ENCODE results near the gene PTTG1IP. TPM values are rescaled to one million over a fixed set of nuclear protein-coding genes. Genes with fewer than 3 reads are reported as not detected.

PTTG1IP gene
- total and polyA plus RNA-seq, 2 donors (not counting 1 experiment from before 2014, with no cell fraction given): 229 to 240 TPM

GRCh38 chr21:44919913-44920693 lies 46.6 kb upstream of the PTTG1IP start:
- no peaks in the 10 kb centered on the region for H4K20me1 ChIP-seq (ENCODE audit: control insufficient read depth, extremely low read depth, insufficient read depth, low read length)
- H3K4me2 ChIP-seq (ENCODE audit: extremely low read depth, insufficient read depth, low read length): no peak overlapping the region
- no peak overlapping the region for H3K4me3 ChIP-seq (replicated peaks in 1 of 4; ENCODE audit: control extremely low read depth in 1 of 4, insufficient read depth in 1 of 4, low read depth in 3 of 4, low read length in 4 of 4)
- no peaks in the 10 kb centered on the region for H3K79me2 ChIP-seq (ENCODE audit: control insufficient read depth, insufficient read depth, low read length)
- no peak overlapping the region for H3K27ac ChIP-seq (ENCODE audit: insufficient read depth, low read length)
- no peaks in the 10 kb centered on the region for H3K4me1 ChIP-seq (ENCODE audit: control insufficient read depth, extremely low read depth, insufficient read depth, low read length)
- H3K36me3 ChIP-seq (ENCODE audit: control insufficient read depth, insufficient read depth, low read length): no peaks in the 10 kb centered on the region
- no peak for DNase-seq (ENCODE audit: low read depth in 2 of 2)
- no peak for TF ChIP-seq EZH2 (IDR thresholded peaks at IDR 0.05; ENCODE audit: low read length, missing control alignments)
- TF ChIP-seq, protein P1, sequence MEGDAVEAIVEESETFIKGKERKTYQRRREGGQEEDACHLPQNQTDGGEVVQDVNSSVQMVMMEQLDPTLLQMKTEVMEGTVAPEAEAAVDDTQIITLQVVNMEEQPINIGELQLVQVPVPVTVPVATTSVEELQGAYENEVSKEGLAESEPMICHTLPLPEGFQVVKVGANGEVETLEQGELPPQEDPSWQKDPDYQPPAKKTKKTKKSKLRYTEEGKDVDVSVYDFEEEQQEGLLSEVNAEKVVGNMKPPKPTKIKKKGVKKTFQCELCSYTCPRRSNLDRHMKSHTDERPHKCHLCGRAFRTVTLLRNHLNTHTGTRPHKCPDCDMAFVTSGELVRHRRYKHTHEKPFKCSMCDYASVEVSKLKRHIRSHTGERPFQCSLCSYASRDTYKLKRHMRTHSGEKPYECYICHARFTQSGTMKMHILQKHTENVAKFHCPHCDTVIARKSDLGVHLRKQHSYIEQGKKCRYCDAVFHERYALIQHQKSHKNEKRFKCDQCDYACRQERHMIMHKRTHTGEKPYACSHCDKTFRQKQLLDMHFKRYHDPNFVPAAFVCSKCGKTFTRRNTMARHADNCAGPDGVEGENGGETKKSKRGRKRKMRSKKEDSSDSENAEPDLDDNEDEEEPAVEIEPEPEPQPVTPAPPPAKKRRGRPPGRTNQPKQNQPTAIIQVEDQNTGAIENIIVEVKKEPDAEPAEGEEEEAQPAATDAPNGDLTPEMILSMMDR (conservative IDR thresholded peaks at IDR 0.05 in 1 of 2, IDR thresholded peaks at IDR 0.05 in 1 of 2; ENCODE audit: low read depth in 1 of 2, low read length in 2 of 2): no peak
- no peak overlapping the region for H2AFZ ChIP-seq (ENCODE audit: low read length)
- peaks cover 30% of the 10 kb centered on the region for H3K27me3 ChIP-seq (ENCODE audit: control insufficient read depth, insufficient read depth, low read length)
- no peak overlapping the region for H3K9ac ChIP-seq (ENCODE audit: insufficient read depth, low read length)
- no peaks in the 10 kb centered on the region for H3K9me3 ChIP-seq (ENCODE audit: control insufficient read depth, insufficient read depth, low read depth, low read length)

DNA sequence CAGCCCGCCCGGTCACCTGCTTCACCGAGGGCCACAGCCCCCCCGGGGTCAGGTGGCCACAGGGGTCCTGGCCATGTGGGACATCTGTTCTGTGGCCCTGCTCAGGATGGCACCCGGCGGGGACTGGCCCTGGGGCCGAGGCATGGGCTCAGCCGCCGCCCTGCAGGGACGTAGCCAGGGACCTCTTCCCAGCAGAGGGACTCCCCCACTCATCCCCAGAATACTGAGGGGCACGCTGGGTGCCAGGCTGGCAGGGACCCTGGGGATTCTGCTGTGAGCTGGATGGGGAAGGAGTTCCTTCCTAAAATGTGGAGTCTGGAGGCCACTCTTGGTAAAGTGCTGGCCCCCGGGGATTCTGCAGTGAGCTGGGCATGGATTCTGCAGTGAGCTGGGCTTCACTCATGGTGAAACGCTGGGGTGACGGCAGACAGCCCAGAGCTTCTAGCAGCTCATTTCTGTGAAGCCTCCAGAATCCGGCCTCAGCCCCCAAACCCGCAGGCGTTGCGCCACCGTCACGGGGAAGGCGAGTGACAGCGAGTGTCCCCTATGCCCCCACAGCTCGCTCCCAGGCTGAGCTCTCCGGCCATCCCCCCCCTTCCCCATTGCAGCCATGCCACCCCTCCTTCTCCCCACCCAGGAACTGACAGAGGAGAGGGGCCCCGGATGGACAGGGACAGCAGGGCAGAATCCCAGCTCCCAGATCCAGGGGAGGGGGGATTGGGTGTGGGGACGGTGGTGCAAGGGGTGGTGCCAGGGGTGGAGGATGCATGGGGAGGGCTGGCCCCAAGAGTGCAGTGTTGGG lies 45.8 kb upstream of the PTTG1IP start:
- Histone ChIP-seq H3K79me2 (ENCODE audit: control insufficient read depth, insufficient read depth, low read length) (no peaks in the 10 kb centered on the region), H3K4me2 (ENCODE audit: extremely low read depth, insufficient read depth, low read length) (no peak overlapping the region), H2AFZ (ENCODE audit: low read length) (no peak overlapping the region), H3K4me1 (ENCODE audit: control insufficient read depth, extremely low read depth, insufficient read depth, low read length) (no peaks in the 10 kb centered on the region), H3K9ac (ENCODE audit: insufficient read depth, low read length) (no peak overlapping the region), H3K36me3 (ENCODE audit: control insufficient read depth, insufficient read depth, low read length) (no peaks in the 10 kb centered on the region), H4K20me1 (ENCODE audit: control insufficient read depth, extremely low read depth, insufficient read depth, low read length) (no peaks in the 10 kb centered on the region), H3K4me3 (replicated peaks in 1 of 4; ENCODE audit: control extremely low read depth in 1 of 4, insufficient read depth in 1 of 4, low read depth in 3 of 4, low read length in 4 of 4) (no peak overlapping the region), H3K27ac (ENCODE audit: insufficient read depth, low read length) (no peak overlapping the region), H3K9me3 (ENCODE audit: control insufficient read depth, insufficient read depth, low read depth, low read length) (no peaks in the 10 kb centered on the region), H3K27me3 (ENCODE audit: control insufficient read depth, insufficient read depth, low read length) (peaks cover 27% of the 10 kb centered on the region)
- no peak for TF ChIP-seq EZH2 (IDR thresholded peaks at IDR 0.05; ENCODE audit: low read length, missing control alignments)
- TF ChIP-seq, protein P1 (conservative IDR thresholded peaks at IDR 0.05 in 1 of 2, IDR thresholded peaks at IDR 0.05 in 1 of 2; ENCODE audit: low read depth in 1 of 2, low read length in 2 of 2): no peak
- DNase-seq (ENCODE audit: low read depth in 2 of 2): no peak

GRCh38 chr21:44918581-44919033 lies 45.1 kb upstream of the PTTG1IP start:
- Histone ChIP-seq H3K79me2 (ENCODE audit: control insufficient read depth, insufficient read depth, low read length) (no peaks in the 10 kb centered on the region), H3K4me2 (ENCODE audit: extremely low read depth, insufficient read depth, low read length) (no peak overlapping the region), H3K36me3 (ENCODE audit: control insufficient read depth, insufficient read depth, low read length) (no peaks in the 10 kb centered on the region), H3K4me3 (replicated peaks in 1 of 4; ENCODE audit: control extremely low read depth in 1 of 4, insufficient read depth in 1 of 4, low read depth in 3 of 4, low read length in 4 of 4) (no peak overlapping the region), H3K9ac (ENCODE audit: insufficient read depth, low read length) (no peak overlapping the region), H3K9me3 (ENCODE audit: control insufficient read depth, insufficient read depth, low read depth, low read length) (no peaks in the 10 kb centered on the region), H3K27me3 (ENCODE audit: control insufficient read depth, insufficient read depth, low read length) (peaks cover 23% of the 10 kb centered on the region), H2AFZ (ENCODE audit: low read length) (no peak overlapping the region), H3K27ac (ENCODE audit: insufficient read depth, low read length) (no peak overlapping the region), H3K4me1 (ENCODE audit: control insufficient read depth, extremely low read depth, insufficient read depth, low read length) (no peaks in the 10 kb centered on the region), H4K20me1 (ENCODE audit: control insufficient read depth, extremely low read depth, insufficient read depth, low read length) (no peaks in the 10 kb centered on the region)
- DNase-seq (ENCODE audit: low read depth in 2 of 2): no peak
- TF ChIP-seq, protein P1 (conservative IDR thresholded peaks at IDR 0.05 in 1 of 2, IDR thresholded peaks at IDR 0.05 in 1 of 2; ENCODE audit: low read depth in 1 of 2, low read length in 2 of 2): no peak
- no peak for TF ChIP-seq EZH2 (IDR thresholded peaks at IDR 0.05; ENCODE audit: low read length, missing control alignments)
